ENCODE measurements around the gene KRTAP20-1. TPM values are rescaled to one million over a fixed set of nuclear protein-coding genes. Genes with fewer than 3 reads are reported as not detected.

Gene KRTAP20-1
- total and polyA plus RNA-seq, 4 donors, result not detected

- DNase-seq (ENCODE audit: low spot score), result no peak
- Histone ChIP-seq H3K27ac (ENCODE audit: low read depth in 1 of 2, low read length in 2 of 2) (no peak overlapping the region), H3K4me3 (ENCODE audit: low read depth in 1 of 3, low read length in 3 of 3) (no peak overlapping the region), H3K27me3 (ENCODE audit: control insufficient read depth in 4 of 4, insufficient read depth in 4 of 4, low read length in 3 of 4) (no peaks in the 10 kb centered on the region), H3K36me3 (ENCODE audit: control insufficient read depth in 4 of 4, insufficient read depth in 3 of 4, low read depth in 1 of 4, low read length in 3 of 4) (no peaks in the 10 kb centered on the region), H3K9ac (ENCODE audit: low read depth in 1 of 2, low read length in 2 of 2) (no peak overlapping the region), H3K9me3 (ENCODE audit: control insufficient read depth in 4 of 4, low read length in 3 of 4) (no peaks in the 10 kb centered on the region), H3K4me1 (ENCODE audit: control insufficient read depth in 4 of 4, insufficient read depth in 4 of 4, low read length in 3 of 4) (no peaks in the 10 kb centered on the region)
- WGBS, result 35% methylated on average over 1 of the region's 1 CpG
- TF ChIP-seq FOXA1 (IDR thresholded peaks at IDR 0.05) (no peak), FOXA2 (IDR thresholded peaks at IDR 0.05) (no peak), RAD21 (IDR thresholded peaks at IDR 0.05) (no peak), MAX (IDR thresholded peaks at IDR 0.05) (no peak), ATF3 (IDR thresholded peaks at IDR 0.05) (no peak), TAF1 (conservative IDR thresholded peaks at IDR 0.05) (no peak), HNF4A (conservative IDR thresholded peaks at IDR 0.05) (no peak), EGR1 (IDR thresholded peaks at IDR 0.05; ENCODE audit: low read depth in 2 of 2) (no peak), HNF4G (IDR thresholded peaks at IDR 0.05) (no peak), YY1 (IDR thresholded peaks at IDR 0.05) (no peak), CTCF (IDR thresholded peaks at IDR 0.05; ENCODE audit: low read depth, low read length, missing input control) (no peak), REST (IDR thresholded peaks at IDR 0.05) (no peak), ZBTB33 (IDR thresholded peaks at IDR 0.05) (no peak), RXRA (IDR thresholded peaks at IDR 0.05) (no peak)
Measured at GRCh38 chr21:30629200-30629599, 13.0 kb downstream of the KRTAP20-1 start.

GRCh38 chr21:30634906-30635305, 18.7 kb downstream of the KRTAP20-1 start, which contains the start of gene KRTAP20-2:
Gene KRTAP20-2 (plus strand): TSS chr21:30635206. CDS start chr21:30635264, 58 bp downstream.
- TF ChIP-seq RAD21 (IDR thresholded peaks at IDR 0.05) (no peak), CTCF (IDR thresholded peaks at IDR 0.05; ENCODE audit: low read depth, low read length, missing input control) (no peak), MAX (IDR thresholded peaks at IDR 0.05) (no peak), HNF4G (IDR thresholded peaks at IDR 0.05) (no peak), ATF3 (IDR thresholded peaks at IDR 0.05) (no peak), REST (IDR thresholded peaks at IDR 0.05) (no peak), FOXA2 (IDR thresholded peaks at IDR 0.05) (no peak), YY1 (IDR thresholded peaks at IDR 0.05) (no peak)
- H3K9me3 ChIP-seq (ENCODE audit: control insufficient read depth in 4 of 4, low read length in 3 of 4), result no peaks in the 10 kb centered on the region
- no peaks in the 10 kb centered on the region for H3K27me3 ChIP-seq (ENCODE audit: control insufficient read depth in 4 of 4, insufficient read depth in 4 of 4, low read length in 3 of 4)
- no peak within 1 kb of the TSS for H3K4me3 ChIP-seq (ENCODE audit: low read depth in 1 of 3, low read length in 3 of 3)
- WGBS, result 88% methylated on average over 1 of the region's 1 CpG
- no peak for DNase-seq (ENCODE audit: low spot score)
- H3K4me1 ChIP-seq (ENCODE audit: control insufficient read depth in 4 of 4, insufficient read depth in 4 of 4, low read length in 3 of 4), result no peaks in the 10 kb centered on the region
- H3K9ac ChIP-seq (ENCODE audit: low read depth in 1 of 2, low read length in 2 of 2), result no peak within 1 kb of the TSS
- no peak within 1 kb of the TSS for H3K27ac ChIP-seq (ENCODE audit: low read depth in 1 of 2, low read length in 2 of 2)
- H3K36me3 ChIP-seq (ENCODE audit: control insufficient read depth in 4 of 4, insufficient read depth in 3 of 4, low read depth in 1 of 4, low read length in 3 of 4), result no peaks in the 10 kb centered on the region
